D721Med (cell line): Measurements from ENCODE around the gene MYO18B.

Experiments
- DNase-seq: peaks from one replicate; pipeline ENCODE4 v3.0.0; 2011; ENCODE audit warnings: low spot score; ENCODE audit not compliant: insufficient read length
- FAIRE-seq: peaks from 2 replicates; lab custom pipeline; 2011; peaks lifted over from hg19 to GRCh38; lab: Jason Lieb, UNC
- CTCF ChIP-seq: IDR thresholded peaks from 2 replicates; pipeline ENCODE4 v1.5.1; 2012; ENCODE audit warnings: mild to moderate bottlenecking, control low read depth; ENCODE audit not compliant: insufficient read depth; ENCODE audit errors: missing control alignments

Gene MYO18B

GRCh38 chr22:26068571-26068970, 326.6 kb downstream of the MYO18B start:
- TF ChIP-seq CTCF = no peak
- DNase-seq = no peak
- FAIRE-seq = no peak

GRCh38 chr22:26072621-26073020, 330.6 kb downstream of the MYO18B start:
- FAIRE-seq = no peak
- TF ChIP-seq CTCF = no peak
- DNase-seq = no peak

- no peak for TF ChIP-seq CTCF
- FAIRE-seq (no peak), DNase-seq (no peak)
Observed at GRCh38 chr22:26075251-26075650, 333.3 kb downstream of the MYO18B start.

- TF ChIP-seq CTCF = no peak
- DNase-seq (no peak), FAIRE-seq (no peak)
Observed at GRCh38 chr22:26079009-26079408, 337.0 kb downstream of the MYO18B start.
